GM19035 (cell line): ENCODE measurements around the gene CDH4.

Source experiments
- ATAC-seq: cut with Tn5 transposase; IDR thresholded peaks from one replicate; pipeline ENCODE4 v1.9.1; 2021; ENCODE audit not compliant: unreplicated experiment

Gene CDH4

GRCh38 chr20:61513124-61514017 is 261.3 kb downstream of the CDH4 start:
- ATAC-seq = no peak

DNA sequence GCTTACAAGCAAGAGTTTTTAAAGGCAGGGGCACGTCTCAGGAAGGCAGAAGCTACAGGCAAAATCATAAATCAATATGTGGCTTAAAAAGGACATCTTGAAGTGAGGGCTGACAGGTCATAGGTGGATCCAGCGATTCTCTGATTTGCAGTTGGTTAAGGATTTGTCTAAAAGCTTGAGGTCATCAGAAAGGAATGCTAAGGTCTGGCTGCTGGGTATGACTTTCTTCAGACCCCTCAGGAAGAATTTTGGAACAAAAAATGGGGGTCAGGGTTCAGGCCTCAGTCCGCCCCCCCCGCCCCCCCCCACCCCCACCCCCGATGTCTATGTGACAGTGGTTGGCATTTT is 261.9 kb downstream of the CDH4 start:
- no peak for ATAC-seq

DNA sequence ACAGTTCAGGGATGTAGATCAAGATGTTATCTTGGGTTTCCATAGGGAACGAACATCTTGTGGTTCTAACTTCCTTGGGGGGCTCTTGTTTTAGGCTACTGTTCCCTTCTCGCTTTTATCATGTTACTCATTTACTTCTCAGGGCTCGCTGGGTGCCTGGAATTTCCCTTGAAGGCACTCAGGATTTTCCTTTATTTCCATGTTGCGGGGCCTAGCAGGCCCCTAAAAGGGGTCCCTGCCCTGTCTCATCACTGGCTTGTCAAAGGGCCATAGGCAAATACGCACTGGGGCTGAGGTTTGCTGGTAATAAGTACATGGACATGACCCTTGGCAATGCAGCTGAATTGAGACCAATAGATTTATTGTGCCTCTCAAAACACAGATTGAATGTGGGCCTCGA is 262.3 kb downstream of the CDH4 start:
- ATAC-seq = no peak

DNA sequence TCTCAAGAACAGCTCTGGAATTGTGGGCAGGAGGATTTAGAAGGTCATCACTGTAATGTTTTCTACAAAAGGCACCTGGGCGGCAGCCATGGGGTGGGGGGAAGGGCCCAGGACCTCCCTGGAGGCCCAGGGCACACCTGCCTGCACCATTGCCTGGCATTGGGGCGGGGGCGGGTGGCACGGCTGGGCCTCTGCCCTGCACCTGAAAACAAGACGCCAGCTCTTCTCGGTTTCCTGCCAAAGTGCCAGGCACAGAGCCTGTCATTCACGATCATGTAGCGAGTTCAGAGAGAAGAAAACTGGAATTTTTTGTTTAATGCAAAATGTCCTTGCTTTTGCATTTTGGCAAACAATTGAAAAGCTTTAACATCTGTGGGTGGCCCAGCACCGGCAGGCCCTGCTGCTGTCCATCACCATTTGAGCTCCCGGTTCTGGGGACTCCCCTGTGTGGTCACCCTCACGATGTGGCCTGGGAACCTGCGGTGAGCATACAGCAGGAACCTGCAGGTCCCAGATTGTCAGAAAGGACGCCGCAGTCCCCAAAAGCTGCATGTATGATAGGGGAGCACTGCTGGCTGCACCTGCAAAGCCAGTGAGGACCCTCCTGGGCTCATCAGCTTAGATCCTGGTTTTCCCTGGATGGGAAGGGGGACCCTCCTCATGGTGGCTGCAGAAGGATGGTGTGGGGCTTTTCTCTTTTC is 262.9 kb downstream of the CDH4 start:
- no peak for ATAC-seq

GRCh38 chr20:61515922-61516321 is 263.9 kb downstream of the CDH4 start:
- no peak for ATAC-seq

DNA sequence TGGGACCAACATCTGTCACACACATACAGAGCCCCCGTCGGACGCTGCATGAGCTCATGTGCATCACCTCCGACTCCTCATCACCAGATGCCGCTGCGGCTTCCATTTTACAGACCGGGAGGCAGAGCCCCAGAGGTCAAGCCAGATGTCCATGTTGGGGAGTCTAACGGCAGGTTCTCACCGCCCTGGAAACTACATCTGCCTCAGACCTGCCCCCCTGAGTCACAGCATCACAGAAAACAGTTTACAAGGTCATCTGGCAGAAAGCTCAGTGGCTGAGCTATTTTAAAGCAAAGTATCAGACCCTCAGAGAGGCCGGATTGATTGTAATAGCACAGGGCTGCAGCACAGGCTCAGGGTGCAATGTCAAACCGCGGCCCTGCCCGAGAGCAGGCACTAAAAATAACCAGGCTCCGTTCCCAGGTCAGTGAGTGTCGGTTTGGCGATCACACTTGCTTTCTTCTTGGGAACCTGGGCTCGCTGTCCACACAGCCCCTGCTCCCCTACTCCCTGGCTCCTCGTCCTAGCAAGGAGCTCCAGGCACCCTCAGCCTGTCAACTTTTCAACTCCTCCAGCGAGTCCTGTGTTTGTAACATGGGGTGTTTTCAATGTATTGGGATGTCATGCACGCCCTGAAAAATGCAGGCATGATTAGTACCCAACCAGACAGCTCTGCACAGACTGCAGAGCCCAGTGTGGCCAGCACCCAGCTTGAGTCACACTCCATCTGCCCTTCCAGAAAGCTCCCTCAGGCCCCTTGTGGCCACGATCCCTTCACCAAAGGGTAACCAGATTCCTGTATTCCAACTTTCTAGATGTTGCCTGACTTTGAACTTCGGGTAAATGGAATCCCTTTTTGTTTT is 264.5 kb downstream of the CDH4 start:
- no peak for ATAC-seq

GRCh38 chr20:61517419-61517818 is 265.4 kb downstream of the CDH4 start:
- no peak for ATAC-seq

DNA sequence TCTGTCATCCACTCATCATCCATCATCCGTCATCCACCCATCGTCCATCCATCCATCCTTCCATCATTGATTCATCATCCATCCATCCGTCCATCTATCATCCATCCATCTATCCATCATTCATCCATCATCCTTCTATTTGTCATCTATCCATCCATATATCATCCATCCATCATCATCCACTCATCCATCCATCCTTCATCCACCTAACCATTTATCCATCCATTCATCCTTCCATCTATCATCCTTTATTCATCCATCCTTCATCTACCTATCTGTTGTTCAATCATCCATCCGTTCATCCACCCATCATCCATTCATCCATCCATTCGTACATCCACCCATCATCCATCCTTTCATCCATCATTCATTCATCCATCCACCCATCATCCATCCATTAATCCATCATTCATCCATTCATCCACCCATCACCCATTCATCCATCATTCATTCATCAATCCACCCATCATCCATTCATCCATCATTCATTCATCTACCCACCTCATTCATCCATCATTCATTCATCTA is 266.4 kb downstream of the CDH4 start:
- no peak for ATAC-seq

DNA sequence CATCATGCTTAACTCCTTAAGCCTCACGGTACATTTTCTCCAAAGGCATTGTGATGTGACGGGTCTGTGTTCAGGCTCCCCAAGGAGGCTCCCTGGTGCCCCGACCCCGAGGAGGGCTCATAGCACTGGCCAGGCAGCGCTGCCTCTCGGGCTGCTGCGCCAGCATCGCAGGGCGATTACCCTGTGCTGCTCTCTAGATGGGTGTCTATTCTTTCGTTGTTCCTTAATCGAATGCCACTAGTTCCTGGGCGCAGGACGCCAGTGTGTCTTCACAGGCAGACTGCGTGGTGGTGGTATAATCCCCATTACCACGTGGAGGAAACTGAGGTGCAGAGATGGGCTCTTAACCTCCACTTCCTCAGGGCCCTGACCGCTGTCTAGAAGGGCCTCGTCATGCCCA is 267.4 kb downstream of the CDH4 start:
- ATAC-seq = no peak

DNA sequence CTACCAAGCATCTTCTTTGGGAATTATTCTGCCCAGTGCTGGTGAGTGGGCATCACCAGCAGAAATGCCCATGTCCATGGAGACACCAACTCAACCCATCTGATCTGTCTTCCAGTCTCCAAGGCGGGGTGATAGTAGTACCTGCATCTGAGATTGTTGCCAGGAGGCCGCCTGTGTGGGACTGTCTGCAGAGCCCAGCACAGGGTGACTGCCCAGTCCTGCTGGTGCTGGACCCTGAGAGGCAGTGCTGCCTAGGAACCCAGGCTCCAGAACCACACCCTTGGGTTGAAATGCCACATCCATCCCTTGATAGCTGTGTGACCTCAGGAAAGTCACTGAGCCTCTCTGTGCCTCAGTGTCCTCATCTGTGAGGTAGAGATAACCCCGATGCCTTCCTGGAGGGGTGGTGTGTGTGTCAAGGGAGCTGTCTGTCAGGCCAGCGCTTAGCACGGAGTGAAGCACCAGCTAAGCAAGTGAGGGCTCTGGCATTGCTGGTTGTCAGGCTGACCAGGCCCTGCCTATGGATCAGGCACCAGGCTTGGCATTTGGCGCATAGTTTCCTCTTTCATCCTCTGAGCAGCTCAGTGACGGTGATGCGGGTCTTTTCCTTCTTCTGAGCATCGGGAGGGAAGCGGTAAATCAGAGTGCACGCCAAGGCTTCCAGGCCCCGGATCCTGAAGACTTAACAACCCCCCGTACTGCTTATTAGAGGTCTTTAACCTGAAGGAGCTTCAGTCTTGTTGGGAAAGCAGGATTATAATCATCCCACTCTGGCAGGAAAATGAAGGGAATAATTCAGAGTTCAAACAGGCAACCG is 268.2 kb downstream of the CDH4 start:
- ATAC-seq = no peak

- no peak for ATAC-seq
These were observed 268.9 kb downstream of the CDH4 start for GRCh38 chr20:61520893-61521460.

DNA sequence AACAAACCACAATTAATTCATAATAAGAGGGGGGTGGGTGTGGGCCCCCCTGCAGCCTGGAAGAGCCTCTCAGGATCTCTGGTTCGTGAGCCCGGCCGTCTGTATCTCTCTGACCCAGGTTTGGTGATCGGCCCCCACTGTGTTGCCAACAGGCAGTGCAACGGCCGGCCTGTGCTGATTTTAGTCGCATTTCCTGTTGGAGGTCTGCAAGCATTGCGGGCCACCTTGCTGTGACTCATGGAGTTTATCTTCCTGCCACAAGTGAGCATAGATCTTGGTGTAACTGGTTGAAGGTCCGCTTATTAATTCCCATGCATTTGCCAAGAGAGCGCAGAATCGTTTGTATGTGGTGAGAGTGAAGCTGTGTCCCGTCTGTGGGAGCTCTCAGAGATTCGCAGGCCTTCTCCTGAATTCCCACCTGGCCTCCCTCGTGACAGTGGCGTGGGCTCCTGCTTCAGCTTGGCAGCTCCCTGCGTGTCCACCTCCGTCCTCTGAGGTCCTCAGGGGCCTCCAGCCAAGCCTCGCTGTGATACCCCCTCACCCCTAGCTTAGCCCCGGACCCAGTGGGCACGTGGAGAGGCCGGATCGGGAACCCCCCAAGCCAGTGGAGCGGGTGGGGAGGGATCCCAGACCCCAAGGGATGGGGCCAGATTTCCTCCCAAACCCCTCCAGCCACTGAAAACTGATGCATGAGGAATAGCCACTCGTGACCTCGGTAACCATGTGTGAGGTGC is 269.8 kb downstream of the CDH4 start:
- no peak for ATAC-seq

DNA sequence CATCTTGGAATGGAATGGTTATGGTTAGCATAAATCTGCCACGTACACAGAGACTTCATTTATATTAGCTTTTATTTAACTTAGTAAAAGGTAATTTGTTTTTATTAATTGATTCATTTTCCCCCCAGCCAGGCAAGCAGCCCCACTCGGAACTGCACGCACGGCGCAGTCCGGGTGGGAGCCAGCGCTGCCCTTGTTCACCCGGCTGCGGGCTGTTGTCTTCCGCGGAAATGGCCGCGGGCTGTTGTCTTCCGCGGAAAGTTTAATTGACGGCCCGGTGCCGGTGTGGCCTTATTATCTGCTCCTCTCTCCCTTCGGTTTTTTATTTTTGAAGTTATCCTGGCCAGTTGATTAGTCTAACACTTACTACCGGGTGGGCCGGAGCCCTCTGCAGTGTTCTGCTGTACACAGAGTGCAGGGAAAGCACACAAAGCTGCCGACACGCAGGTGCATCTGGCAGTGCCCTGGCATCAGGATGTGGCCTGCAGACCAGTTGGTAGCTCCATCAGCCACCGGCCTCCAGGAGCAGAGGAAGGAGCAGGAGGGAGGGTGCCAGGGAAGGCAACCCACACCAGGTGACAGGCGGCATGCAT is 270.5 kb downstream of the CDH4 start:
- ATAC-seq = no peak

DNA sequence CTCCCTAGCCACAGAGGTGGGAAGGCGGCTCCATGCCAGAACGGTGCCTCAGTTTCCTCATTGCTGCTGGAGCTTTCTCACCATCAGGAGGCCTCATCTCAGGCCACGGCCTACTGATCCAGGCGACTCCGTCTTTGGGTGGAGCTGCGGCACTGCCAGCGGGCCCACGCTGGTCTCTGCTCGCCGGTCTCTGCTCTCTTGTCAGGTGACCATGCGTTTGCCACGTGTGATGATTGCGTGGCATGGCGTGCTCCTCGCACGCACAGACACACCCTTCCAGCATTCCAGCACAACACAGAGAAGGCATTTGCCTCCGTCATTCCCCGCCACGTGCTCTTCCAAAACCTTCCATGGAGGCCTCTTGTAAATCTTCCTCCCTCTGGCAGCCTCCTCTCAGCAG is 271.1 kb downstream of the CDH4 start:
- no peak for ATAC-seq

DNA sequence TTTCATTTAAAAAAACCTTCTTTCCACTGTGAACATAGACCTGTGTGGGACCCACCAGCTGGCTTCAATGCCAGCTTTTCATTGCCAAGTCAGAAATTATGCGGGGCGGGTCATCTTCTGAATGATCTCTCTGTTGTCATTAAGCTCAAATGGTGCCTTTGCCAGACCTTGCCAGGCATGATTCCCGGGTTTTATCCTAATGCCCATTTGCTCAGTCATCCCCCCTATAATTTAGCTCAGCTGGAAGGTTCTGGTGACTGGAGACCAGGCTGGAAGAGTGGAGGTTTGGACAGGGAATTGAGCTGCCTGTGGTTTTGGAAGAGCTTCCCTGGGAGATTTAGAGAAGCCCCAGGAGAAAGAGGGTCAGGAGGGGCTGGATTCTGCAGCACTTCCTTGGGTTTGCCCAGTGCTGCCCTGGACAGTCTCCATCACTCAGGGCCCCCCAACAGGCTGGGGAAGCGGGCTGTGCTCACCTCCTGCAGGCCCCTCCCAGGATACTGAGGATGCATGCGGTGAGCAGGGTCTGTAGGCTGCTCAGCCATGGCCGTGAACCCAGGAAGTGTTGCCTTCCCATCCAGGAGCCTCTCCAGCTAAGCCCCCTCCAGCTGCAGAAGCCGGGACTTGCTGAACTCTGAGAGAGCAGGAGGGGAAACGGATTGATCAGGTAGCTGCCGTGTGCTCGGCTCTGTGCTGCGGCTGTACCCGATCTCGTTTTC is 273.0 kb downstream of the CDH4 start:
- no peak for ATAC-seq

DNA sequence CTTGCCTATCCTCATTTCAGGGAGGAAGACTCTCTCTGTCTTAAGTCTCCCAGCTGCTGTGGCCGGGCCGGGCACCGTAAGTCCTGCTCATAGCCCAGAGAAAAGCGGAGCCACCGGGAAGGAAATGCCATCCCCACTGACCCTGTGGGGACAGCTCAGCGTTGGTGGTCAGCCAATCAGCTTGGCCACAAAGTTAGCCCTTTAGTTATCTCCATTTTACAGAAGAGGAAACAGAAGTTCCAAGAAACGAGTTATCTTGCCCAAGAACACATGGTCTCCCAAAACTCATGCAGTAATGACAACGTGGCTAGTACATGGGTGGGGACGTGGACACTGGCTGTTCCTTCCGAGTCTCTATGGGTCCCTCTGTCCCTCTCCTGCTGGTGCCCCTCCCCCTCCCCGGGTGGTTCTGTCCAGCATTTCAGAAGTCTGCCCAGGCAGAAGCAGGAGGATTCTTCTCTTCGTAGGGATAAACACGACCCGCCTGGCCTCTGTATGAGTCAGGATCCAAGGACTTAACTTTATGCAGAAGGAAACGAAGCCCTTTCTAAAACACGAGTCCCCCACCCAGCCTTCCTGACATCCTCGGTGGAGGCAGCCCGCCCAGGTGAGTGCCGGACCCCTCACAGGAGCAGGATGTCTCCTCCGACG is 273.8 kb downstream of the CDH4 start:
- ATAC-seq = no peak

DNA sequence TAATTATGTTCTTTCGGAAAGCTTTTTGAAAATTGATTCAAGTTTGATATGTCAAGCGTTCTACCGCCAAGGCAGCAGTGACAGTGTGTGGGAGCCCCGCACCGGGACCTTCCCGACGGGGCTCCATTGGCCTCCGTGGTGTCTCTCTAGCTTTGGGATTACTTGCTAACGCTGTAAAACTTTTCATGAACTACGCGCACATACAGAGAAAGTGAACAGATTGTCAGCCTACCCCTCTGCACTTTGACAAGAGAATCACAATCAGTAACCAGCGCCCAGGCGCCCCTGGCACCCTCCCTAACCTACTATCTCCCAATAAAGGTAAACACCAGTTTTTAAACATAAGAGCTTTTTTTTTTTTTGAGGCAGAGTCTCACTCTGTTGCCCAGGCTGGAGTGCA is 274.8 kb downstream of the CDH4 start:
- ATAC-seq = no peak

DNA sequence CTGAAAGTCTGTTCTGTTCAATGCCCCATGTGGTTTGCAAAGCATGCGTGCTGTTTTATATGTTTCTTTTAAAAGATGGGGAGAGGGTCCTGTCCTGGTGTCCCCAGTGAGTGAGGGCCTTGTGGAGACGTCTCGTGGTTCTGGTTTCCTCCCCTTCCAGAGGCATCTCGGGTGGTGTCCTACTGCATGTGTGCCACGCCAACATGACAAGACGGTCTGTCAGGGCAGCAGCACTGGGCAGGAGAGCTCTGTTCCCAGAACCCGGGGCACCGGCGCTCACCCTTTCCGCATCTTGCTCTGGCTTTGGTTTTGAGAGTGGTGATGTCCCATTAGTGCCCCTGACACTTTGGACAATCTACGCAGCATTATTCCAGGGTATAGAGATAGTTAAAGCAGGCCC is 275.6 kb downstream of the CDH4 start:
- no peak for ATAC-seq
